Activated T-helper 1 cell treated with anti-CD3 and anti-CD28 coated beads, Interleukin-12 subunit alpha, Interleukin-12 subunit beta, Interleukin-2, Interleukin-4 antibody, amounts not matched to agents 30 ng/mL and 10 ng/mL and 1 ng/mL, durations not matched to agents 14 hours and 24 hours and 36 hours (primary cell): ENCODE measurements around the gene WDR90. TPM values are rescaled to one million over a fixed set of nuclear protein-coding genes. Genes with fewer than 3 reads are reported as not detected.

Source experiments
- DNase-seq: peaks from one replicate; pipeline ENCODE4 v3.0.0; 2021; ENCODE audit warnings: low spot score
- H3K27ac Mint-ChIP-seq: one replicate; pipeline ENCODE4 v1.8.0; 2021; ENCODE audit warnings: mild to moderate bottlenecking, mixed read lengths
- H3K27me3 Mint-ChIP-seq: one replicate; pipeline ENCODE4 v1.8.0; 2022; ENCODE audit warnings: mild to moderate bottlenecking, moderate library complexity, mixed read lengths; ENCODE audit not compliant: insufficient read depth
- H3K36me3 Mint-ChIP-seq: one replicate; pipeline ENCODE4 v1.8.0; 2021; ENCODE audit warnings: low read depth, mixed read lengths
- H3K4me1 Mint-ChIP-seq: one replicate; pipeline ENCODE4 v1.8.0; 2021; ENCODE audit warnings: low read depth, mixed read lengths
- H3K4me3 Mint-ChIP-seq: one replicate; pipeline ENCODE4 v1.8.0; 2021; ENCODE audit warnings: mild to moderate bottlenecking, moderate library complexity, mixed read lengths
- H3K9me3 Mint-ChIP-seq: one replicate; pipeline ENCODE4 v1.8.0; 2021; ENCODE audit warnings: mixed read lengths
- intact Hi-C: fragments of 100-400 bp; cut with micrococcal nuclease; formaldehyde crosslinking; loops from one replicate; pipeline ENCODE4 v1.15.1; 2024
- total RNA-seq: library from RNA; stranded (reverse); gene quantifications from 2 replicates; pipeline ENCODE4 v1.2.3, GENCODE V29; 2022

The WDR90 gene
- total RNA-seq, 1 donor from 2014 or later, result 82.3 TPM

DNA sequence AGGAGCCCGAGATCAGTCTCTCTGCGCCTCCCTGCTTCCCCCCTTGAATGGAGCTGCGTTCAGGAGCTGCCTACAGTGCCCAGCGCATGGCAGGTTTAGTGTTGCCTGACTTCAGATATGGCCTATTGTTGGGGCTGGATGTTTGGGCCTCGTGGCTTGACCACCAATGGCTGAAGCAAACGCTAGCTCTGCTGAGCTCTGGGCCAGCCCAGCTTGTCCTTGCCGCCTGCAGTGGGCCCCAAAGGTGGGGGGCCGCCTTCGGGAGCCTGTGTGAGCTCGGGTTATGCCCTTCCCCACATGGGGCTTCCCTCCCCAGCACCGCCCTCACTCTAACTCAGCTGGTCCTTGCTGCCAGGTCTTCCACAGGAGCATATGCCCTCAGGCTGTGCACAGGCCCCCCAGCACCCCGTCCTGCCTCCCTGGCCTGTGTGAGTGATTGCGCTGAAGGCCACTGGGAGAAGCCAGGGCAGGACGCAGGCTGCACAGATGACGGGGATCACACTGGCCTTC, 11.1 kb upstream of the WDR90 start:
- intact Hi-C loops, result loop anchor here (2.0 to 5.0 kb wide), 4 partner anchors 149 to 1519 kb away; partner anchors contain the start of genes CHTF18, CRAMP1, IFT140 and PGAP6
- peaks cover 6% of the 10 kb centered on the region for H3K4me1 Mint-ChIP-seq
- no peaks in the 10 kb centered on the region for H3K9me3 Mint-ChIP-seq
- H3K27me3 Mint-ChIP-seq, result no peaks in the 10 kb centered on the region
- H3K27ac Mint-ChIP-seq, result no peak overlapping the region
- no peak overlapping the region for H3K4me3 Mint-ChIP-seq
- DNase-seq, result no peak
- H3K36me3 Mint-ChIP-seq, result no peaks in the 10 kb centered on the region

- Mint-ChIP-seq H3K4me3 (no peak overlapping the region), H3K27ac (no peak overlapping the region), H3K4me1 (peaks cover 6% of the 10 kb centered on the region), H3K36me3 (no peaks in the 10 kb centered on the region), H3K9me3 (no peaks in the 10 kb centered on the region), H3K27me3 (no peaks in the 10 kb centered on the region)
- no peak for DNase-seq
- intact Hi-C loops, result loop anchor here (2.0 to 5.0 kb wide), 4 partner anchors 148 to 1518 kb away; partner anchors contain the start of genes CHTF18, CRAMP1, IFT140 and PGAP6
These were observed 10.3 kb upstream of the WDR90 start for GRCh38 chr16:638836-639235.

DNA sequence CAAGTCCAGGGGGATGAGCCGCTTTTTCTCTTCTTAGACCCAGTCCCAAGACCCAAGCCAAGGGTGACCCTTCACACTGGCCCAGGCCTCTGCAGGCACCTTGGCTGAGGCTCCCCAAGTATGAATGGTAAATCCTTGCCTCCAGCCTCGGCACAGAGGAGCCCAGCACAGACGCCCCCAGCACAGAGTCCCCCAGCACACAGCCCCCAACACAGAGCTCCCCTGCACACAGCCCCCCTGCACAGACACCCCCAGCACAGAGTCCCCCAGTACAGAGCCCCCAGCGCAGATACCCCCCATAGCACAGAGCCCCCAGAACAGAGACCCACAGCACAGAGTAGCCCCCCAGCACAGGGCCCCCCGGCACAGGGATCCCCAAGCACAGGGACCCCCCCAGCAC, 8.6 kb upstream of the WDR90 start:
- H3K4me1 Mint-ChIP-seq, result peaks cover 6% of the 10 kb centered on the region
- no peak overlapping the region for H3K27ac Mint-ChIP-seq
- no peaks in the 10 kb centered on the region for H3K27me3 Mint-ChIP-seq

DNA sequence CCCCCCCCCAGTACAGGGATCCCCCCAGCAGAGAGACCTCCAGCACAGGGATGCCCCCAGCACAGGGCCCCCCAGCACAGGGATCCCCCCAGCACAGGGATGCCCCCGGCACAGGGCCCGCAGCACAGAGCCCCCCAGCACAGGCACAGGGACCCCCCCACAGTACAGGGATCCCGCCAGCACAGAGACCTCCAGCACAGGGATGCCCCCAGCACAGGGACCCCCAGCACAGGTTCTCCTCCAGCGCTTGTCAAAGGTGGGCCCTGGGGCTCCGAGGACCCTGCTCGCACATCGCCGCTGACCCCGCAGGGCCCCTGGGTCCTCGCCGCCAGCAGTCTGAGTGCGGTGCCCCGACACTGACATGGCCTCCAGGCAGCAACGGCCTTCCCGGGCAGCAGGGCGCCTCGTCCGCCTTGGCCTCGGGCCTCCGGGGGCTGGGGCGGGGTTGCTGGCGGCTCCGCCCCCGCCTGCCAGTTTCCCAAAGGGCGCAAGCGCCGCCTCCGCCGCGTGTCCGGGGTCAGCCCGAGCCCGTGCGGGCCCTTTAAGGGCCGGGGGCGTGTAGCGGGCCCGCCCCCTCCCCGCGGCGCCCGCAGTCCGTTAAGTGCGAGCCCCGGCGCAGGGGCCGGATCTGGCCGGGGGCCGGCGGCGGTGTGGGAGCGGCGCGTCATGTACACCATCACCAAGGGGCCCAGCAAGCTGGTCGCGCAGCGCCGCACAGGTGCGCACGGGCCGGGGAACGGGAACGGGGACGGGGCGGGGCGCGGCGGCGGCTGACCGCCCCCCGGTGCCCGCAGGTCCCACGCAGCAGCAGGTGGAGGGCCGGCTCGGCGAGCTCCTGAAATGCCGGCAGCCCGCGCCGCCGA, 7.6 kb upstream of the WDR90 start, which contains the start of gene MCRIP2:
Gene MCRIP2 (plus strand): TSS at position 503 of the 863 bp plus-strand sequence. CDS start 164 bp downstream, at position 667.
- no peaks in the 10 kb centered on the region for H3K9me3 Mint-ChIP-seq
- peaks cover 2% of the 10 kb centered on the region for H3K36me3 Mint-ChIP-seq
- H3K4me3 Mint-ChIP-seq, result peak within 1 kb of the TSS; percentile 76
- no peak within 1 kb of the TSS for H3K27ac Mint-ChIP-seq
- DNase-seq, result peak; percentile 80
- intact Hi-C loops, result loop anchor here (1.0 kb wide), 2 partner anchors 8 to 19 kb away; partner anchors contain the start of gene WDR90
- peaks cover 3% of the 10 kb centered on the region for H3K4me1 Mint-ChIP-seq
- no peaks in the 10 kb centered on the region for H3K27me3 Mint-ChIP-seq

More for the DNA sequence above, 8.6 kb upstream of the WDR90 start:
- no peak for DNase-seq
- H3K36me3 Mint-ChIP-seq, result peaks cover 2% of the 10 kb centered on the region
- intact Hi-C loops, result loop anchor here (1.0 kb wide), 2 partner anchors 9 to 20 kb away; partner anchors contain the start of gene WDR90
- H3K9me3 Mint-ChIP-seq, result no peaks in the 10 kb centered on the region
- H3K4me3 Mint-ChIP-seq, result peak overlapping the region; percentile 67

DNA sequence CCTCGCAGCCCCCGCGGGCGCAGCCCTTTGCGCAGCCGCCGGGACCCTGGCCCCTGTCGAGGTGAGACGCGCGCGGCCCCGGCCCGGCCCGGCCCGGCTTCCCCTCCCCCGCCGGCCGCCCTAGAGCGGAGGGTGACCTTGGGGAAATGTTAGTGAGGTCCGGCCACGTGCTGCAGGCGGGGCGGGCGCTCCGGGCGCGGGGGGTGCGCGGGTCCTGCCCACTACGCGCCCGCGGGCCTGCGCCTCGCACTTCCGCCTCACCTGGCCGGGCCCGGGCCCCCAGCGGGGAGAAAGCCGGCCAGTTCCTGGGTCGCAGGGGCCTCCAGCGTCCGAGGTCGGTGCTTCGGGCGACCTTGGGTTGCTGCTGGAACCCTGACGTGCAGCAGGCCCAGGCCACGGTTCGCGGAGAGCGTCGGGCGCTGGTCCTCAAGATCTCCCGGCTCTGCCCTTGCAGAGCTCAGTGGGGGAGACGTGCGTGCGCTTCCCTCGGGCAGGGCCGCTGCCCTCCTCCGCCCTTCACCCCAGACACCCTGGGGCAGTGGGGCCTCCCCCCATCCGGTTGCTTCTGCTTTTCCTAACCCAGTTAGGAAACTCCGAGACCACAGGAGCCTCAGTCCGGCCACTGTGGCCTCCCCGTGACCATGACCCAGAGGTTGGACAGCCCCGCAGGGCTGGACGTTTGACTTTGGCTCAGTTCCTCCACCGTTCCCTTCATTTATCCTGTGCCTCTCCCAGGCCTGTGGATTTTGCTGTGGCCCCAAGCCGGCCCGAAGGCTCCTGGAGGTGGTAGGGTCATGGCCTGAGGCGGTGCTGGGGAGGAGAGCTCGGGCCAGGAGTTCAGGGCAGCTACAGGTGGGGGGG, 6.7 kb upstream of the WDR90 start:
- Mint-ChIP-seq H3K36me3 (peaks cover 2% of the 10 kb centered on the region), H3K4me3 (peak overlapping the region; percentile 76), H3K27ac (no peak overlapping the region), H3K9me3 (no peaks in the 10 kb centered on the region), H3K27me3 (no peaks in the 10 kb centered on the region), H3K4me1 (no peaks in the 10 kb centered on the region)
- intact Hi-C loops, result no loop called here
- no peak for DNase-seq

GRCh38 chr16:643050-643368, 6.2 kb upstream of the WDR90 start:
- DNase-seq, result no peak
- H3K4me1 Mint-ChIP-seq, result no peaks in the 10 kb centered on the region
- H3K9me3 Mint-ChIP-seq, result no peaks in the 10 kb centered on the region
- intact Hi-C loops, result no loop called here
- H3K36me3 Mint-ChIP-seq, result peaks cover 2% of the 10 kb centered on the region
- peak overlapping the region; percentile 76 for H3K4me3 Mint-ChIP-seq
- no peak overlapping the region for H3K27ac Mint-ChIP-seq
- H3K27me3 Mint-ChIP-seq, result no peaks in the 10 kb centered on the region

DNA sequence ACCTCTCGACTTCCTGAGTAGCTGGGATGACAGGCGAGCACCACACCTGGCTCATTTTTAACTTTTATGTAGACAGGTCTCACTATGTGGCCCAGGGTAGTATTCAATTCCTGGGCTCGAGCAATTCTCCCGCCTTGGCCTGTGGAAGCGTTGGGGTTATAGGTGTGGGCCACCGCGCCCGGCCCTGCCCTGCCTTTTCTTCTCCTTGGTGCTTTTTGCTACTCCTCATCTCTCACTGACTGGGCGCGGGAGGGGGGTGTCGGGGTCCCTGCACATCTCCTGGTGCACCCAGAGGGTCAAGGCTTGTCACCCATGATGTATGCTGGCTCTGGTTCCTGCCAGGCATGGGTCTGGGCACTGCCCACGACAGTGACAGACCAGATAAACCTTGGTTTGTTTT, 4.6 kb upstream of the WDR90 start:
- Mint-ChIP-seq H3K36me3 (peaks cover 2% of the 10 kb centered on the region), H3K27ac (no peak overlapping the region), H3K9me3 (no peaks in the 10 kb centered on the region), H3K4me1 (no peaks in the 10 kb centered on the region), H3K4me3 (peak overlapping the region; percentile 76), H3K27me3 (no peaks in the 10 kb centered on the region)
- no peak for DNase-seq
- intact Hi-C loops, result no loop called here

DNA sequence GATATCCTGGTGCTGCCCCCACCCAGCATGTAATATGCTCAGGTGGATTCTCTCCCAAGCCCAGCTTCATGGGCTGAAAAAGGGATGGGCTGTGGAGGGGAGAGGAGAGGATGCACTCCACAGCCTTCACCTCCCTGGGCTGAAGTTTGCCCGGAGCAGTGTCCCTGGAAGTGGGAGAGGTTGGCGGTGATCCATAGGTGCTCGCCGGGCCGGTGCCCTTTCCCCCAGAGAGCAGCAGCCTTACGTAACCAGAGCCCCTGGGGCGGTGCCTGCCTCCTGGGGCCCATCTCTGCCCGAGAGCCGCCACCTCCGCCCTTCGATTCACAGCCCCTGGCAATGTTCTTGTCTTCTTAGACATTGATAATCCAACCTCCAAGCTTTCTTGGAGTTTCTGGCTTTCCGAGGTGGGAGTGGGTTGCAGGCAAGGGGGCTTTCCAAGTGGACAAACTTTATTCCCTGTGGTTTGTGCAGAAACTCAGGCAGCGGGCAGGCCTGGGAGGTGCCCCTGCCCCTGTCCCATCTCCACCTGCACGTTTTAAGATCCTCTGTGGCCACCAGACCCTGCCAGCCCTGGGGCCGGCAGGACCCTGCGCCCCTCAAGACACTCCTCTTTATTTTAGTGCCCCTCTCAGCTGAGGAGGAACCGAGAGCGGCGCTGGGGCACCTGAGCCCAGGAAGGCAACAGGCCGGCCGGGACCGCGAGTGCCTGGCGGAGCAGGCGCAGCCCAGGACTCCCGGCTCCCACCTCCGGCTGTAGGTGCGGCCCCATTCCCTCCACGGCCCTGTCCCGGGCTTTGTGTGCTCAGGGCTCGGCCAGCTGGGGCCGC, 3.1 kb upstream of the WDR90 start:
- peaks cover 2% of the 10 kb centered on the region for H3K36me3 Mint-ChIP-seq
- intact Hi-C loops, result no loop called here
- no peaks in the 10 kb centered on the region for H3K9me3 Mint-ChIP-seq
- H3K4me3 Mint-ChIP-seq, result no peak overlapping the region
- H3K27me3 Mint-ChIP-seq, result no peaks in the 10 kb centered on the region
- DNase-seq, result no peak
- H3K4me1 Mint-ChIP-seq, result no peaks in the 10 kb centered on the region
- no peak overlapping the region for H3K27ac Mint-ChIP-seq

- no peaks in the 10 kb centered on the region for H3K9me3 Mint-ChIP-seq
- no peak overlapping the region for H3K4me3 Mint-ChIP-seq
- H3K27ac Mint-ChIP-seq, result no peak overlapping the region
- peaks cover 2% of the 10 kb centered on the region for H3K36me3 Mint-ChIP-seq
- no peaks in the 10 kb centered on the region for H3K27me3 Mint-ChIP-seq
- H3K4me1 Mint-ChIP-seq, result no peaks in the 10 kb centered on the region
- no peak for DNase-seq
- intact Hi-C loops, result no loop called here
These were observed 2.4 kb upstream of the WDR90 start for GRCh38 chr16:646679-647172.

- Mint-ChIP-seq H3K36me3 (peaks cover 2% of the 10 kb centered on the region), H3K9me3 (no peaks in the 10 kb centered on the region), H3K27ac (no peak overlapping the region), H3K4me1 (no peaks in the 10 kb centered on the region), H3K4me3 (no peak overlapping the region), H3K27me3 (no peaks in the 10 kb centered on the region)
- intact Hi-C loops, result no loop called here
- no peak for DNase-seq
These were observed 1.8 kb upstream of the WDR90 start for GRCh38 chr16:647173-647902.

DNA sequence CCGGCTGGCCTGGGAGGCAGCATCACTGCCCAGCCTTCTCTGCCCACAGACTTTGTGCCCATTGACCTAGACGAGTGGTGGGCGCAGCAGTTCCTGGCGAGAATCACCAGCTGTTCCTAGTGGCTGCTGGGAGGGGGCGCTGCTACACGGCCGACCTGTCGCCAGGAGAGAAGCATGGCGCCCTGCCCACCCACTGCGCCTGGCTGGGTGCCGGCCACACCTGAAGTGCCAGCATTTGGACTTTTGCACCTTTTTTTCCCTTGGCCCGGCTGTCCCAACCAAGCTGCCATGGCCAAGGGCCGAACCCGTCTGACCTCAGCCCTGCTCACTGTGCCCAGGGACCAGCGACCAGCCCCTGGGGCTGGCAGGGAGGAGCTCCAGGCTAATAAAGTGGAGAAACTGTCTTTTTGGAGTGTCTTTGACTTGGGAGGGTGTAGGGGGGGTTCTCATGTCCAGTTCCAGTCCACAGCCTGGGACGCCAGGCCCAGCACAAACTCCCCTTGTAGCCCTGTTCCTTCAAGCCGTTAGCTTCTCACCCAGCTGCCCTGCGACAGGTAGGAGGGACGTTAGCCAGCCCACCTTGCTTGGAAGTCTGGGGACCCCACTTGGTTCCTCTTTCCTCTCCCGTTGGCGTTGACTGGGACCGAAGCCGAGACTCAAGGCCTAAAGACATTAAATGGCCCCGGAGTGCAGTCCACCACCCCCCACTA, 939 bp upstream of the WDR90 start:
- H3K36me3 Mint-ChIP-seq, result peaks cover 2% of the 10 kb centered on the region
- no peaks in the 10 kb centered on the region for H3K9me3 Mint-ChIP-seq
- no peaks in the 10 kb centered on the region for H3K27me3 Mint-ChIP-seq
- intact Hi-C loops, result no loop called here
- H3K4me3 Mint-ChIP-seq, result peak overlapping the region; percentile 84
- H3K27ac Mint-ChIP-seq, result peak overlapping the region; percentile 68
- no peaks in the 10 kb centered on the region for H3K4me1 Mint-ChIP-seq
- no peak for DNase-seq
